Uterus (tissue), 4 donors: ENCODE data around the gene SLC12A1. TPM values are rescaled to one million over a fixed set of nuclear protein-coding genes. Genes with fewer than 3 reads are reported as not detected.
A peak's percentile ranks its signal among the peaks of the same experiment; 100 is the strongest.
"Not testable (repeated sequence)": the region's sequence is repeated elsewhere in the genome, so short reads cannot be mapped to it uniquely, and the experiment has no call there.

Experiments used
- DNase-seq, 2 donors: peaks; one replicate each; pipeline ENCODE4 v3.0.0-alpha.2; 2019 to 2020
- H3K27ac ChIP-seq, 2 donors: fragments of 200-600 bp; sonication (generic); 1 replicate in 1 of 2; 2 replicates in 1 of 2; pipeline ENCODE4 v1.5.1; 2016 to 2018
- H3K27me3 ChIP-seq, 2 donors: fragments of 200-600 bp; sonication (generic); one replicate each; pipeline ENCODE4 v1.5.1; 2018 to 2019; ENCODE audit warnings: control low read depth in 1 of 2
- H3K36me3 ChIP-seq, 2 donors: fragments of 200-600 bp; sonication (generic); one replicate each; pipeline ENCODE4 v1.5.1; 2019; ENCODE audit warnings: control low read depth in 1 of 2
- H3K4me1 ChIP-seq, 2 donors: fragments of 200-600 bp; sonication (generic); one replicate each; pipeline ENCODE4 v1.5.1; 2018 to 2019; ENCODE audit warnings: control low read depth in 1 of 2
- H3K4me3 ChIP-seq, 2 donors: fragments of 200-600 bp; sonication (generic); 1 replicate in 1 of 2; 2 replicates in 1 of 2; pipeline ENCODE4 v1.5.1; 2018 to 2019; ENCODE audit warnings: mild to moderate bottlenecking in 1 of 2
- H3K9me3 ChIP-seq, 2 donors: fragments of 200-600 bp; sonication (generic); one replicate each; pipeline ENCODE4 v1.5.1; 2019; ENCODE audit warnings: control low read depth in 1 of 2
- CTCF ChIP-seq, 4 experiments: fragments of 200-600 bp in 2 of 4; fragments of 450-650 bp in 2 of 4; sonication (generic) in 2 of 4; IDR thresholded peaks; one replicate each; pipeline ENCODE4 v1.5.1; 2016 to 2019; ENCODE audit warnings: antibody characterized with exemption in 4 of 4, mild to moderate bottlenecking in 2 of 4, moderate library complexity in 1 of 4
- POLR2A ChIP-seq, 2 donors: fragments of 450-650 bp; IDR thresholded peaks; one replicate each; pipeline ENCODE4 v1.6.1; 2016; ENCODE audit warnings: antibody characterized with exemption in 2 of 2, mild to moderate bottlenecking in 1 of 2, moderate library complexity in 1 of 2
- intact Hi-C: fragments of 100-400 bp; cut with DNase I; formaldehyde crosslinking; loops from one replicate; pipeline ENCODE4 v1.15.1; 2023; ENCODE audit warnings: low total_unique reads
- total RNA-seq, 4 donors: library from RNA; depleted of rRNA in 3 of 4; stranded (reverse); fragments of >200 nt in 3 of 4; gene quantifications; one replicate each; pipeline versions ENCODE4 v1.1.0 to v1.2.4, GENCODE V29; 2014 to 2023
- donor health status: DM: yes; HTN: yes; CAD: no.

SLC12A1 gene
- total RNA-seq, 4 donors from 2014 or later: 0.41 TPM; not detected in 3

- Histone ChIP-seq H3K4me3 (no peak overlapping the region), H3K4me1 (no peaks in the 10 kb centered on the region), H3K27ac (no peak overlapping the region), H3K27me3 (no peaks in the 10 kb centered on the region), H3K36me3 (no peaks in the 10 kb centered on the region), H3K9me3 (no peaks in the 10 kb centered on the region)
- intact Hi-C loops: no loop called here
- TF ChIP-seq POLR2A (IDR thresholded peaks at IDR 0.05) (no peak), CTCF (IDR thresholded peaks at IDR 0.05) (no peak)
- no peak for DNase-seq
Measured at GRCh38 chr15:48323294-48323693, 117.2 kb downstream of the SLC12A1 start.

- TF ChIP-seq POLR2A (IDR thresholded peaks at IDR 0.05) (no peak), CTCF (IDR thresholded peaks at IDR 0.05) (no peak)
- DNase-seq: no peak
- no peaks in the 10 kb centered on the region for H3K9me3 ChIP-seq
- H3K36me3 ChIP-seq: no peaks in the 10 kb centered on the region
- H3K4me3 ChIP-seq: no peak overlapping the region
- H3K27me3 ChIP-seq: no peaks in the 10 kb centered on the region
- intact Hi-C loops: no loop called here
- H3K27ac ChIP-seq: no peak overlapping the region
- peaks cover 0 to 2% of the 10 kb centered on the region in 2 donors for H3K4me1 ChIP-seq
Measured at GRCh38 chr15:48324949-48325348, 118.8 kb downstream of the SLC12A1 start.

- TF ChIP-seq CTCF (IDR thresholded peaks at IDR 0.05): no peak
- TF ChIP-seq POLR2A (IDR thresholded peaks at IDR 0.05): no peak
- H3K9me3 ChIP-seq: no peaks in the 10 kb centered on the region
- H3K4me1 ChIP-seq: peaks cover 0 to 7% of the 10 kb centered on the region in 2 donors
- no peaks in the 10 kb centered on the region for H3K36me3 ChIP-seq
- H3K27me3 ChIP-seq: no peaks in the 10 kb centered on the region
- no peak overlapping the region for H3K27ac ChIP-seq
- intact Hi-C loops: no loop called here
- H3K4me3 ChIP-seq: no peak overlapping the region
- DNase-seq: no peak
Measured at GRCh38 chr15:48325400-48325799, 119.3 kb downstream of the SLC12A1 start.

- DNase-seq, H3K27me3 ChIP-seq, H3K4me1 ChIP-seq, H3K4me3 ChIP-seq, H3K36me3 ChIP-seq, H3K9me3 ChIP-seq, H3K27ac ChIP-seq, intact Hi-C loops: not testable (repeated sequence)
Measured at GRCh38 chr15:48326180-48326579, 120.1 kb downstream of the SLC12A1 start.

GRCh38 chr15:48330105-48330785 lies 124.1 kb downstream of the SLC12A1 start:
- Histone ChIP-seq H3K36me3 (no peaks in the 10 kb centered on the region), H3K27ac (peak overlapping the region; percentile 99), H3K9me3 (no peaks in the 10 kb centered on the region), H3K27me3 (no peaks in the 10 kb centered on the region), H3K4me3 (peak overlapping the region; percentile 72 to 89), H3K4me1 (peaks cover 4 to 7% of the 10 kb centered on the region in 2 donors)
- TF ChIP-seq CTCF (IDR thresholded peaks at IDR 0.05) (no peak), POLR2A (IDR thresholded peaks at IDR 0.05) (no peak)
- intact Hi-C loops: no loop called here
- no peak for DNase-seq
